Glomerular visceral epithelial cell (primary cell): ENCODE results near the gene CASS4.

Experiments
- DNase-seq: peaks from one replicate; pipeline ENCODE4 v3.0.0-alpha.2; 2016; ENCODE audit errors: extremely low spot score

The CASS4 gene

GRCh38 chr20:56445130-56445529, 33.1 kb downstream of the CASS4 start:
- DNase-seq, result no peak

- DNase-seq, result no peak
These were observed 33.5 kb downstream of the CASS4 start for GRCh38 chr20:56445540-56445939.

GRCh38 chr20:56447227-56447626, 35.2 kb downstream of the CASS4 start:
- no peak for DNase-seq

GRCh38 chr20:56449459-56449858, 37.4 kb downstream of the CASS4 start:
- no peak for DNase-seq

GRCh38 chr20:56451056-56451765, 39.2 kb downstream of the CASS4 start:
- DNase-seq, result no peak

GRCh38 chr20:56453352-56453751, 41.3 kb downstream of the CASS4 start:
- DNase-seq, result no peak

GRCh38 chr20:56454754-56455153, 42.7 kb downstream of the CASS4 start:
- no peak for DNase-seq

- no peak for DNase-seq
These were observed 46.3 kb downstream of the CASS4 start for GRCh38 chr20:56458206-56458821.

- no peak for DNase-seq
These were observed 48.4 kb downstream of the CASS4 start for GRCh38 chr20:56460459-56460858.

- no peak for DNase-seq
These were observed 49.5 kb downstream of the CASS4 start for GRCh38 chr20:56461576-56461975.

- DNase-seq, result no peak
These were observed 51.4 kb downstream of the CASS4 start for GRCh38 chr20:56463428-56463827.

- no peak for DNase-seq
These were observed 53.9 kb downstream of the CASS4 start for GRCh38 chr20:56465997-56466396.

GRCh38 chr20:56467968-56468315, 55.9 kb downstream of the CASS4 start:
- DNase-seq, result no peak

- DNase-seq, result peak; percentile 94
These were observed 56.4 kb downstream of the CASS4 start, which contains the start of gene RTF2 for GRCh38 chr20:56468316-56469076. RTF2 (plus strand) TSS chr20:56468627; CDS start chr20:56468698, 71 bp downstream.

- no peak for DNase-seq
These were observed 57.0 kb downstream of the CASS4 start for GRCh38 chr20:56469077-56469449.

GRCh38 chr20:56483970-56484369, 71.9 kb downstream of the CASS4 start:
- no peak for DNase-seq

GRCh38 chr20:56487216-56487615, 75.2 kb downstream of the CASS4 start:
- no peak for DNase-seq

GRCh38 chr20:56488566-56488965, 76.5 kb downstream of the CASS4 start:
- DNase-seq, result no peak

GRCh38 chr20:56501116-56501515, 89.1 kb downstream of the CASS4 start:
- DNase-seq, result no peak

GRCh38 chr20:56503916-56504315, 91.9 kb downstream of the CASS4 start:
- no peak for DNase-seq

- no peak for DNase-seq
These were observed 92.4 kb downstream of the CASS4 start for GRCh38 chr20:56504373-56505005.

- DNase-seq, result no peak
These were observed 94.0 kb downstream of the CASS4 start for GRCh38 chr20:56506103-56506502.
